ENCODE measurements around the gene AQP10. TPM values are rescaled to one million over a fixed set of nuclear protein-coding genes. Genes with fewer than 3 reads are reported as not detected.

AQP10 gene
- total and polyA plus RNA-seq, 10 donors = 0.09 to 3.1 (median 0.42) TPM

DNA sequence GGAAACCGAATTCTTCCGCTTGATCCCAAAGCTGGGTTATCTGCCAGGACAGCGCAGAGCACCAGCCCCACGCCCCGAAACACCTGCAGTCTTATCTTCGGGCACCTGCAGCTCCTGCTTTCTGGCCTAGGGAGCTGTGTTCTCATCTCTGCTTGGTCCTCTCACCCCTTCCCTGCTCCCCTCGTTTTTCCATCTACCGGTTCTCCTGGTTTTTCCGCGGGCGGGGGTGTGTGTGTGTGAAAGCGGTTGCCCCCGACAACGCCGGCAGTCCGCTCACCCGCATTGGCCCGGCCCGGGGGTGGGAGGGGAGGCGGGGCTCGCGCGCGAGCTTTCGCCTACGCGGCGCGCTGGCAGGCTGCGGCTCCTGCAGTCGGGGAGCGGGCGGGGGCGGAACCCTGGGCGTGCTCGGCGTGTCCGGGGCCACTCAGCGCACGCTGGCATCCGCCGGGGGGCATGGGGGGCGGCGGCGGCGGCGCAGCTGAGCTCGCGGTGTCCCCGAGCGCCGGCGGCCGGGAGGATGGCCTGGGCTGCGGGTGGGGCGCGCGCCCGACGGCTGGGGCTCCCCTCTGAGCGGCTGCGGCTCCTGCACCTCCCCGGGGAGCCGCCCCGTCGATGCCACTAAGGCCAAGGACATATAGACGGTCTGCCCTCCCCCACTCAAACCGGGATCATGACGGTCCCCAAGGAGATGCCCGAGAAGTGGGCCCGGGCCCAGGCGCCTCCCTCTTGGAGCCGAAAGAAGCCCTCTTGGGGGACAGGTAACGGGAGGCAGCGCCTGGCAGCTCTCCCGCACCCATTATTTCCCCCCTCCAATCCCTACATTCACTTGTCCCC is 7.6 kb downstream of the AQP10 start:
- peaks cover 0 to 29% (median 19%) of the 10 kb centered on the region in 6 donors for H3K36me3 ChIP-seq
- peaks cover 0 to 42% (median 0%) of the 10 kb centered on the region in 7 donors for H3K27me3 ChIP-seq (replicated peaks in 1 of 7)
- H3K9me3 ChIP-seq = no peaks in the 10 kb centered on the region
- H3K4me1 ChIP-seq = peaks cover 35 to 89% (median 65%) of the 10 kb centered on the region in 6 donors
- intact Hi-C loops (cut with DNase I; ENCODE audit: low total_unique reads) = no loop called here
- 5 to 8% (median 6%) methylated on average over 43 to 76 of the region's 76 CpGs for WGBS, 5 donors
- H3K4me3 ChIP-seq = peak overlapping the region; percentile 24 to 88 (median 50)
- DNase-seq = peak; percentile 97
- TF ChIP-seq POLR2A (IDR thresholded peaks at IDR 0.05) (no peak), POLR2AphosphoS5 (IDR thresholded peaks at IDR 0.05) (peak; percentile 46 to 75 (median 69))
- TF ChIP-seq, protein P1, sequence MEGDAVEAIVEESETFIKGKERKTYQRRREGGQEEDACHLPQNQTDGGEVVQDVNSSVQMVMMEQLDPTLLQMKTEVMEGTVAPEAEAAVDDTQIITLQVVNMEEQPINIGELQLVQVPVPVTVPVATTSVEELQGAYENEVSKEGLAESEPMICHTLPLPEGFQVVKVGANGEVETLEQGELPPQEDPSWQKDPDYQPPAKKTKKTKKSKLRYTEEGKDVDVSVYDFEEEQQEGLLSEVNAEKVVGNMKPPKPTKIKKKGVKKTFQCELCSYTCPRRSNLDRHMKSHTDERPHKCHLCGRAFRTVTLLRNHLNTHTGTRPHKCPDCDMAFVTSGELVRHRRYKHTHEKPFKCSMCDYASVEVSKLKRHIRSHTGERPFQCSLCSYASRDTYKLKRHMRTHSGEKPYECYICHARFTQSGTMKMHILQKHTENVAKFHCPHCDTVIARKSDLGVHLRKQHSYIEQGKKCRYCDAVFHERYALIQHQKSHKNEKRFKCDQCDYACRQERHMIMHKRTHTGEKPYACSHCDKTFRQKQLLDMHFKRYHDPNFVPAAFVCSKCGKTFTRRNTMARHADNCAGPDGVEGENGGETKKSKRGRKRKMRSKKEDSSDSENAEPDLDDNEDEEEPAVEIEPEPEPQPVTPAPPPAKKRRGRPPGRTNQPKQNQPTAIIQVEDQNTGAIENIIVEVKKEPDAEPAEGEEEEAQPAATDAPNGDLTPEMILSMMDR (IDR thresholded peaks at IDR 0.05 in 8 of 11, conservative IDR thresholded peaks at IDR 0.05 in 3 of 11) = peak in 1 of 11 experiments; percentile 14
- peak overlapping the region in 7 of 8 donors; percentile 10 to 93 (median 88) for H3K27ac ChIP-seq

DNA sequence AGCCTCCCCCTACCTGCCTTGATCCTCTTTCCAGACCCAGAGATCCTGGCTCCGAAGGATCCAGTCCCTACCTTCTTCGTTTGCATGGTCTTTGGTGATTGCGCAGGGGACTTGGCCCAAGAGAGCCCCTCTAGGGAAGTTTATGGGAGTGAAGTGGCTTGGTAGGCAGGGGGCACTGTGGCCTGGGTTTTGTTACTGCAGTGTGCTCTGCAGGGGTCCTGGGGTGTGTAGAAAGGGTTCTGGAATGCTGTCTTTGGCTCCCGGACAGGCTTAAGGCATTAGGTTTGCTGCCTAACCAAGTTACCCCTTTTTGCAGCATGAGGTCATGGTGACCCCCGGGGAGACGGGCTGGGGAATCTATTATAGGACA is 8.2 kb downstream of the AQP10 start:
- H3K4me1 ChIP-seq = peaks cover 35 to 93% (median 63%) of the 10 kb centered on the region in 6 donors
- peak overlapping the region in 7 of 8 donors; percentile 10 to 93 (median 88) for H3K27ac ChIP-seq
- no peak for TF ChIP-seq POLR2A (IDR thresholded peaks at IDR 0.05)
- TF ChIP-seq, protein P1 (IDR thresholded peaks at IDR 0.05 in 8 of 11, conservative IDR thresholded peaks at IDR 0.05 in 3 of 11) = no peak
- no peak for TF ChIP-seq POLR2AphosphoS5 (IDR thresholded peaks at IDR 0.05)

DNA sequence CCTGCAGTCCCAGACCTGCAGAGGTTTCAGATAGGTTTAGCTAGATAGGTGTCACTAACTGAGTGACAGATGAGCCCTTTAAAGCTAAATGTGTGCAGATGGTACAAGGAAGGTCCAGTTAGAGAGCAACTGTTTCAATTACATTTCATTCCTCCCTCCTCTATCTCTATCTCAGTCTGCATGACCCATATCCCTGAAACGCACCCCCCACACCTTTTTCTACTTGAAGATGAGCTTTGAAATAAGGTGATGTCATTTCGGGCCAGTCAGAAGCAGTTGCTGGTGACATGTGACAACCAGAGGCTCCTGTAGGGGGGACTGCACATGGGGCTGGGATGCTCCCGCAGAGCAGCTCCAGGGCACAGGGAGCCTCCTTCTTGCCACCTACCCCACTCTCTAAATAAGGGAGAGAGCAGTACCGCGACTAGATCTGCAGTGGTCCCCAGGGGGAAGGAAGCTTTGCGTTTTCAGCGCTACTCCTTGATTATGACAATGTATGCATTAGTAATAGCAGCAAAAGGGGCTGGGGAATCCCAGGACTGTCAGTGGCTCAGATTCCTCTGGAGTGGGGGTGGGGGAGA is 8.7 kb downstream of the AQP10 start:
- intact Hi-C loops (cut with DNase I; ENCODE audit: low total_unique reads) = no loop called here
- Histone ChIP-seq H3K4me1 (peaks cover 35 to 93% (median 62%) of the 10 kb centered on the region in 6 donors), H3K27me3 (replicated peaks in 1 of 7) (peaks cover 0 to 41% (median 0%) of the 10 kb centered on the region in 7 donors), H3K4me3 (peak overlapping the region in 6 of 8 donors; percentile 42 to 88 (median 53)), H3K36me3 (peaks cover 0 to 40% (median 28%) of the 10 kb centered on the region in 6 donors), H3K9me3 (no peaks in the 10 kb centered on the region), H3K27ac (peak overlapping the region in 6 of 8 donors; percentile 10 to 93 (median 89))
- TF ChIP-seq POLR2AphosphoS5 (IDR thresholded peaks at IDR 0.05) (no peak), POLR2A (IDR thresholded peaks at IDR 0.05) (no peak)
- DNase-seq = no peak
- WGBS, 5 donors = 73 to 78% (median 75%) methylated on average over 7 of the region's 7 CpGs

More for the DNA sequence above, 8.2 kb downstream of the AQP10 start:
- Histone ChIP-seq H3K9me3 (no peaks in the 10 kb centered on the region), H3K4me3 (peak overlapping the region; percentile 24 to 88 (median 50)), H3K27me3 (replicated peaks in 1 of 7) (peaks cover 0 to 42% (median 0%) of the 10 kb centered on the region in 7 donors), H3K36me3 (peaks cover 0 to 35% (median 24%) of the 10 kb centered on the region in 6 donors)
- 80 to 84% (median 82%) methylated on average over 6 of the region's 6 CpGs for WGBS, 5 donors
- no peak for DNase-seq
- intact Hi-C loops (cut with DNase I; ENCODE audit: low total_unique reads) = no loop called here

DNA sequence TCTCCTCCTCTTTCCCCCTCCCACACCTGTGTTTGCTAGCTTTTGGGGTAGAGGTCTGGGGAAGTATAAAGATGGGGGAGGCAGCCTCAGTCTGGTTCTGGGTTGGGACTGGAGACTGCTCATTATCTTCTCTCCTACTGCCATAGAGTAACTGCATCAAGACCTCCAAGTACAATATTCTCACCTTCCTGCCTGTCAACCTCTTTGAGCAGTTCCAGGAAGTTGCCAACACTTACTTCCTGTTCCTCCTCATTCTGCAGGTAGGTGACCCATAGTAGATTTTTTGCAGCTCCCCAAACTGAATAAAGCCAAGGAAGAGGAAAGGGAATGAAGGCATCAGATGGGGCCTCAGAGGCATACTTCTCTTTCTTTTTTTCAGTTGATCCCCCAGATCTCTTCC is 9.8 kb downstream of the AQP10 start:
- Histone ChIP-seq H3K9me3 (no peaks in the 10 kb centered on the region), H3K4me3 (peak overlapping the region in 1 of 8 donors; percentile 24), H3K4me1 (peaks cover 39 to 93% (median 68%) of the 10 kb centered on the region in 6 donors), H3K27me3 (replicated peaks in 1 of 7) (peaks cover 0 to 30% (median 0%) of the 10 kb centered on the region in 7 donors), H3K27ac (peak overlapping the region in 4 of 8 donors; percentile 25 to 93 (median 89)), H3K36me3 (peaks cover 0 to 44% (median 28%) of the 10 kb centered on the region in 6 donors)
- intact Hi-C loops (cut with DNase I; ENCODE audit: low total_unique reads) = no loop called here
- TF ChIP-seq, protein P1 (IDR thresholded peaks at IDR 0.05 in 8 of 11, conservative IDR thresholded peaks at IDR 0.05 in 3 of 11) = no peak
- TF ChIP-seq POLR2A (IDR thresholded peaks at IDR 0.05) = no peak
- TF ChIP-seq POLR2AphosphoS5 (IDR thresholded peaks at IDR 0.05) = no peak
- no peak for DNase-seq

Measured in spleen (tissue), 11 donors.